ENCODE data around the gene SUGP2. TPM values are rescaled to one million over a fixed set of nuclear protein-coding genes. Genes with fewer than 3 reads are reported as not detected.

Gene SUGP2
- total and polyA plus RNA-seq, 2 of the 13 experiments (the other 11 are each of a cell fraction or from before 2014, with no cell fraction given): 40.6 to 57.7 TPM

GRCh38 chr19:19039901-19040300, 6.6 kb upstream of the SUGP2 start:
- 90% methylated on average over 2 of the region's 4 CpGs for WGBS (ENCODE audit: low lambda C conversion rate)
- FAIRE-seq: no peak

GRCh38 chr19:19034204-19034624, 897 bp upstream of the SUGP2 start:
- in situ Hi-C loops (cut with HindIII; ENCODE audit: extremely low pct_ligation_motif_present, low pct_unique_long_range_greater_than_20kb): no loop called here
- H2AFZ ChIP-seq (ENCODE audit: low read length): no peak overlapping the region
- WGBS (ENCODE audit: low lambda C conversion rate): 11% methylated on average over 10 of the region's 10 CpGs
- TF ChIP-seq ZNF280D (CRISPR knock-in tag; IDR thresholded peaks at IDR 0.05): 0 out of 2 replicates have a peak, but pooled peaks have one; percentile 3
- no peak for TF ChIP-seq ZNF10 (CRISPR knock-in tag; IDR thresholded peaks at IDR 0.05; ENCODE audit: borderline replicate concordance, low read depth)
- 0 out of 2 replicates have a peak, but pooled peaks have one; percentile 44 for TF ChIP-seq ZNF790 (CRISPR knock-in tag; IDR thresholded peaks at IDR 0.05; ENCODE audit: borderline replicate concordance)
- TF ChIP-seq ZNF350 (CRISPR knock-in tag; IDR thresholded peaks at IDR 0.05; ENCODE audit: borderline replicate concordance, low read depth): peak; percentile 25; the same call in 1 of the 2 replicates
- TF ChIP-seq NCOR1 (IDR thresholded peaks at IDR 0.05; ENCODE audit: borderline replicate concordance, low read length): no peak
- TF ChIP-seq JUNB (CRISPR knock-in tag; IDR thresholded peaks at IDR 0.05; ENCODE audit: borderline replicate concordance): no peak
- peak; percentile 39; the same call in 1 of the 2 replicates for TF ChIP-seq KDM5A (IDR thresholded peaks at IDR 0.05; ENCODE audit: borderline replicate concordance, low read length)

More at GRCh38 chr19:19039901-19040300, 6.6 kb upstream of the SUGP2 start:
- no TSS peak for BruUV-seq (replicated peaks)
- ATAC-seq (no peak), DNase-seq (ENCODE audit: low spot score) (no peak)
- H4K20me1 ChIP-seq (ENCODE audit: insufficient read depth, low read length): no peaks in the 10 kb centered on the region
- no peak overlapping the region for H3K27ac ChIP-seq (ENCODE audit: extremely low read length, insufficient read depth, low read length)
- POLR2A ChIA-PET: interaction anchor here (0.9 to 1.1 kb wide), 2 partner anchors 23 to 59 kb away, joined by 3 to 9 read pairs; partner anchors contain the start of gene SLC25A42
- H3K4me2 ChIP-seq (ENCODE audit: low read depth, low read length): no peak overlapping the region
- TF ChIP-seq SP2 (CRISPR knock-in tag; IDR thresholded peaks at IDR 0.05): no peak
- TF ChIP-seq UBTF (CRISPR knock-in tag; IDR thresholded peaks at IDR 0.05): 0 out of 2 replicates have a peak, but pooled peaks have one; percentile 4
- H2AFZ ChIP-seq (ENCODE audit: low read length): no peak overlapping the region
- no peak overlapping the region for H3K4me3 ChIP-seq (replicated peaks in 1 of 3; ENCODE audit: insufficient read depth in 1 of 3, low read depth in 2 of 3, low read length in 3 of 3)
- no peaks in the 10 kb centered on the region for H3K27me3 ChIP-seq (ENCODE audit: control insufficient read depth in 1 of 2, insufficient read depth in 2 of 2, low read length in 2 of 2)
- peaks cover 26 to 32% of the 10 kb centered on the region in 2 experiments for H3K36me3 ChIP-seq (replicated peaks in 1 of 2; ENCODE audit: control insufficient read depth in 1 of 2, insufficient read depth in 2 of 2, low read length in 2 of 2)
- in situ Hi-C loops (cut with HindIII; ENCODE audit: extremely low pct_ligation_motif_present, low pct_unique_long_range_greater_than_20kb) (no loop called here), intact Hi-C loops (cut with micrococcal nuclease; ENCODE audit: unreplicated experiment) (no loop called here)
- no peak overlapping the region for H3K9ac ChIP-seq (ENCODE audit: insufficient read depth, low read depth, low read length)
- H3K79me2 ChIP-seq (ENCODE audit: insufficient read depth, low read length): peaks cover 32% of the 10 kb centered on the region
- H3K4me1 ChIP-seq (ENCODE audit: insufficient read depth, low read length): peaks cover 26% of the 10 kb centered on the region
- CTCF ChIA-PET (ENCODE audit: low intra/inter-chr PET ratio, low total read pairs): no interaction called here
- H3K9me3 ChIP-seq (ENCODE audit: low read length): no peaks in the 10 kb centered on the region

More at GRCh38 chr19:19034204-19034624, 897 bp upstream of the SUGP2 start:
- peak; percentile 81 for DNase-seq (ENCODE audit: low spot score)
- Histone ChIP-seq H3K4me3 (replicated peaks in 1 of 3; ENCODE audit: insufficient read depth in 1 of 3, low read depth in 2 of 3, low read length in 3 of 3) (peak overlapping the region; percentile 91 to 98 (median 93)), H3K36me3 (replicated peaks in 1 of 2; ENCODE audit: control insufficient read depth in 1 of 2, insufficient read depth in 2 of 2, low read length in 2 of 2) (peaks cover 4 to 21% of the 10 kb centered on the region in 2 experiments; a peak in 4 of 5 replicates), H3K79me2 (ENCODE audit: insufficient read depth, low read length) (peaks cover 47% of the 10 kb centered on the region), H3K9me3 (ENCODE audit: low read length) (no peaks in the 10 kb centered on the region), H3K27ac (ENCODE audit: extremely low read length, insufficient read depth, low read length) (peak overlapping the region; percentile 98), H3K9ac (ENCODE audit: insufficient read depth, low read depth, low read length) (peak overlapping the region; percentile 94), H3K4me2 (ENCODE audit: low read depth, low read length) (peak overlapping the region; percentile 95), H4K20me1 (ENCODE audit: insufficient read depth, low read length) (peaks cover 7% of the 10 kb centered on the region; the same call in 1 of the 2 replicates), H3K4me1 (ENCODE audit: insufficient read depth, low read length) (peaks cover 41% of the 10 kb centered on the region), H3K27me3 (ENCODE audit: control insufficient read depth in 1 of 2, insufficient read depth in 2 of 2, low read length in 2 of 2) (no peaks in the 10 kb centered on the region; a peak in 1 of 5 replicates)
- BruUV-seq (replicated peaks): TSS peak; percentile 72
- CTCF ChIA-PET (ENCODE audit: low intra/inter-chr PET ratio, low total read pairs): no interaction called here
- POLR2A ChIA-PET: no interaction called here
- ATAC-seq: peak; percentile 82
- intact Hi-C loops (cut with micrococcal nuclease; ENCODE audit: unreplicated experiment): no loop called here
- FAIRE-seq: peak; percentile 44
